K562 (cell line): ENCODE results near the gene ETS1. TPM values are rescaled to one million over a fixed set of nuclear protein-coding genes. Genes with fewer than 3 reads are reported as not detected.

Source experiments
- ATAC-seq: fragments of 200-7000 bp; cut with Tn5 transposase; 3 replicates; pipeline ENCODE4 v1.9.1; 2020; ENCODE audit warnings: moderate library complexity
- BruUV-seq: library from RNA; stranded (reverse); fragments of 400-500 nt; replicated peaks from 2 replicates; lab custom pipeline; 2021; lab: Mats Ljungman, UMichigan
- CTCF ChIA-PET: fragments of 300-600 bp; formaldehyde crosslinking; extraction: SDS; loops from one replicate; lab custom pipeline; 2021; ENCODE audit warnings: low intra/inter-chr PET ratio; lab: Yijun Ruan, JAX
- POLR2A ChIA-PET: fragments of 300-600, 350-650 bp; sonication (Branson Sonifier 250); formaldehyde crosslinking; extraction: SDS; loops from one replicate; lab custom pipeline; 2021; ENCODE audit warnings: antibody characterized with exemption, inconsistent platforms; lab: Yijun Ruan, JAX
- DNase-seq, 4 experiments: peaks; one replicate each; pipeline versions ENCODE4 v3.0.0 to v3.0.0-alpha.2; 2011 to 2018; ENCODE audit warnings: low spot score in 3 of 4, mixed read lengths in 3 of 4; ENCODE audit errors: extremely low read depth in 1 of 4
- FAIRE-seq: peaks from 2 replicates; lab custom pipeline; 2011; peaks lifted over from hg19 to GRCh38; lab: Jason Lieb, UNC
- H2AFZ ChIP-seq: 2 replicates; pipeline ENCODE4 v1.6.0; 2011; ENCODE audit warnings: low read depth, low read length, control low read depth, inconsistent platforms
- H3K27ac ChIP-seq: fragments of 200-600 bp; 3 replicates; pipeline ENCODE4 v1.8.0; 2011; ENCODE audit warnings: low read depth, mild to moderate bottlenecking, control low read depth, inconsistent platforms, low read length, moderate library complexity, mixed read lengths; ENCODE audit errors: extremely low read depth
- H3K27me3 ChIP-seq, 2 experiments: fragments of 300-600 bp in 1 of 2; 2 replicates in 1 of 2; 3 replicates in 1 of 2; pipeline versions ENCODE4 v1.6.0 to v1.8.0; 2011; ENCODE audit warnings: inconsistent platforms in 2 of 2, low read length in 2 of 2, mild to moderate bottlenecking in 1 of 2, mixed read lengths in 1 of 2, moderate library complexity in 1 of 2; ENCODE audit not compliant: control insufficient read depth in 2 of 2, insufficient read depth in 2 of 2
- H3K36me3 ChIP-seq: fragments of 300-600 bp; 3 replicates; pipeline ENCODE4 v1.8.0; 2011; ENCODE audit warnings: mild to moderate bottlenecking, low read length, inconsistent platforms; ENCODE audit not compliant: control insufficient read depth, insufficient read depth
- H3K4me1 ChIP-seq, 2 experiments: fragments of 200-600 bp in 1 of 2; replicated peaks in 1 of 2; 2 replicates in 1 of 2; 3 replicates in 1 of 2; pipeline versions ENCODE4 v1.5.1 to v1.8.0; 2011; ENCODE audit warnings: inconsistent platforms in 2 of 2, low read length in 2 of 2, mild to moderate bottlenecking in 1 of 2, mixed read lengths in 1 of 2, moderate library complexity in 1 of 2; ENCODE audit not compliant: control insufficient read depth in 2 of 2, insufficient read depth in 2 of 2
- H3K4me2 ChIP-seq: 2 replicates; pipeline ENCODE4 v1.6.1; 2011; ENCODE audit warnings: low read length, control low read depth, inconsistent platforms, mixed read lengths; ENCODE audit not compliant: insufficient read depth
- H3K4me3 ChIP-seq: fragments of 200-600 bp; sonication (generic), shearing (Covaris generic); 2 replicates; pipeline ENCODE4 v1.5.1; 2016; ENCODE audit warnings: control low read depth, inconsistent platforms
- H3K79me2 ChIP-seq: fragments of 200-600 bp; 3 replicates; pipeline ENCODE4 v1.8.0; 2011; ENCODE audit warnings: low read length, inconsistent platforms; ENCODE audit not compliant: control insufficient read depth, insufficient read depth
- H3K9ac ChIP-seq, 2 experiments: 2 replicates each; pipeline versions ENCODE4 v1.6.0 to v1.6.1; 2011; ENCODE audit warnings: low read depth in 2 of 2, low read length in 2 of 2, control low read depth in 1 of 2, inconsistent platforms in 1 of 2, mild to moderate bottlenecking in 1 of 2, mixed read lengths in 1 of 2; ENCODE audit not compliant: insufficient read depth in 1 of 2
- H3K9me1 ChIP-seq: one replicate; pipeline ENCODE4 v1.6.0; 2011; ENCODE audit warnings: inconsistent platforms, mild to moderate bottlenecking, low read length, moderate library complexity; ENCODE audit not compliant: control insufficient read depth, insufficient read depth
- H3K9me3 ChIP-seq: replicated peaks from 2 replicates; pipeline ENCODE4 v1.5.1; 2011; ENCODE audit warnings: low read depth, low read length, inconsistent platforms; ENCODE audit not compliant: control insufficient read depth, insufficient read depth
- H4K20me1 ChIP-seq: replicated peaks from 2 replicates; pipeline ENCODE4 v1.6.1; 2011; ENCODE audit warnings: low read length, inconsistent platforms, mixed read lengths; ENCODE audit not compliant: control insufficient read depth, insufficient read depth
- ARID2 ChIP-seq: fragments of 450-650 bp; IDR thresholded peaks from 2 replicates; pipeline ENCODE4 v1.6.1; 2017; ENCODE audit warnings: antibody characterized with exemption, mild to moderate bottlenecking
- CEBPG ChIP-seq, 3 experiments: fragments of 200-800 bp in 1 of 3; sonication (Bioruptor generic) in 1 of 3; sonication (generic) in 1 of 3; formaldehyde crosslinking in 1 of 3; IDR thresholded peaks in 2 of 3; conservative IDR thresholded peaks in 1 of 3; 2 replicates each; pipeline versions ENCODE4 v1.6.1 to v1.8.0; 2016 to 2022; ENCODE audit warnings: missing compliant biosample characterization in 2 of 3, missing genetic modification characterization in 2 of 3, mild to moderate bottlenecking in 1 of 3, missing genetic modification reagents in 1 of 3
- ZFP30 ChIP-seq: fragments of 250-450 bp; sonication (Bioruptor Pico); IDR thresholded peaks from 2 replicates; pipeline ENCODE4 v1.8.0; 2022; ENCODE audit warnings: moderate library complexity, mild to moderate bottlenecking, inconsistent platforms, borderline replicate concordance
- ZNF436 ChIP-seq: fragments of 250-450, 450-650 bp; sonication (Bioruptor Pico); formaldehyde crosslinking; IDR thresholded peaks from 2 replicates; pipeline ENCODE4 v1.7.0; 2020; ENCODE audit warnings: mild to moderate bottlenecking
- ZNF780A ChIP-seq: fragments of 250-450 bp; sonication (Bioruptor Pico); IDR thresholded peaks from 2 replicates; pipeline ENCODE4 v1.5.0; 2021; ENCODE audit warnings: mild to moderate bottlenecking
- WGBS: fragments of 100-300 bp; shearing (Covaris generic); methylation state at CpG from one replicate; pipeline ENCODE4 v1.1.6; 2016; ENCODE audit warnings: low coverage, mixed read lengths; ENCODE audit not compliant: insufficient coverage; ENCODE audit errors: missing lambda C conversion rate; 5-methylcytosine and 5-hydroxymethylcytosine counted together
- in situ Hi-C: fragments of 300-500 bp; cut with MboI; formaldehyde crosslinking; loops from 4 replicates; pipeline ENCODE4 v1.15.0; 2018; ENCODE audit warnings: inconsistent platforms, mixed read lengths
- intact Hi-C: fragments of 100-400 bp; cut with micrococcal nuclease; formaldehyde crosslinking; loops from 2 replicates; pipeline ENCODE4 v1.14.2; 2022
- polyA plus RNA-seq, 8 experiments: library from polyadenylated mRNA; depleted of rRNA in 4 of 8; stranded (reverse) in 5 of 8; unstranded in 3 of 8; fragments of >200 nt; fragmentation: Nextera tagmentation in 2 of 8; fragmentation: Illumina TruSeq in 1 of 8; extraction: Ambion mirVana in 2 of 8; extraction: Trizol in 1 of 8; gene quantifications; 2 replicates each; pipeline versions ENCODE4 v1.2.1 to v1.2.3, GENCODE V29; 2011 to 2014; ENCODE audit warnings: inconsistent platforms in 1 of 8, missing spikeins in 1 of 8
- total RNA-seq, 7 experiments: library from RNA; depleted of rRNA in 6 of 7; stranded (reverse); fragments of >200 nt in 6 of 7; fragmentation: Illumina TruSeq in 2 of 7; extraction: Trizol in 2 of 7; gene quantifications; 2 replicates each; pipeline versions ENCODE4 v1.2.1 to v1.2.3, GENCODE V29; 2011 to 2021; ENCODE audit warnings: low replicate concordance in 1 of 7

The ETS1 gene
- total and polyA plus RNA-seq, 9 of the 15 experiments (the other 6 are each of a cell fraction or from before 2014, with no cell fraction given), result 0.04 to 1.4 (median 0.23) TPM

DNA sequence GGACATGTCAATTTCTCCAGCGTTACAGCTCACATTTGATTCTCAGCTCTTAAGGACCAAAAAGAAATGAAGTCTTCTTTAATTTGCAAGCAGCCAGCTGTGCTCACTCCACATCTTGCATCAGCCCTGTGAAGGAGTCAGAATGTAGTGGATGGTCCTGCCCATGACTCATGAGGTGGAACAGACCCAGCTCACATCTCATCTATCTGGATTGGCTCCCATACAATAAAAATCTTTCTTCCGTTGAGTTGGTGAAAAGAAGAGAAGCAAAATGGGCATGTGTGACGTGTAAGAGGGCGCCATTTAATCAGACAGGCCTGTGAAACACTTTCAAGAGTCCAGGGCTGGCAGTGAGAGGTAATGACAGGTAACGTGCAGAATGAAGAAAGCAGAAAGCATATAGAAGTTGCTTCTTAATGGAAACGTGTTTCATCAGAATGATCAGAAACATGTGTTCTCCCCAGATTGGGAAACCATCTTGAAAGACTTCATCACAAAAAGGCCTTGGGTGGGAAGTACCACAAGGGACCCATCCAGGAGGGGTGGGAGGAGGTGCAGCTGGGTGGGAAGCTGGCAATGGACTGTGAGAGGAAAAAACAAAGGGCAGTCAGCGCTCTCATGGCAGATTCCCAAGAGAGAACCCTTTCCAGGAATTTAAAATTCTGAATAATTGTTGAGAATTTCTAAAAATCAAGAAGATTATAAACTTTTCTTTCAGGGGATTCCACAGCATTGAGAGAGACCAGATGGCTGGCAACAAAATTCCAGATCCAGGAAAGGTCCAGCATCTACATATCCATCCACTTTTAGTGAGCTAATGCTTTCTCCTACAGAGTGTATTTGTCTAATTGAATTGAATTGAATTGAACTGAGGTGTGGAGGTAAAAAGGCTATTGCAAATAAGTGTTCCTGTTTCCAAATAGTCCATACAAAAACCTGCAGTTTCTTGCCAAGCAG is 57.0 kb downstream of the ETS1 start:
- Histone ChIP-seq H3K9me1 (no peaks in the 10 kb centered on the region), H3K27ac (no peak overlapping the region), H3K79me2 (no peaks in the 10 kb centered on the region), H3K9ac (no peak overlapping the region), H3K4me1 (no peaks in the 10 kb centered on the region), H4K20me1 (no peaks in the 10 kb centered on the region), H3K36me3 (no peaks in the 10 kb centered on the region), H3K4me3 (no peak overlapping the region), H3K27me3 (no peaks in the 10 kb centered on the region), H3K4me2 (no peak overlapping the region), H3K9me3 (no peaks in the 10 kb centered on the region), H2AFZ (no peak overlapping the region)
- in situ Hi-C loops, result no loop called here
- TF ChIP-seq ZNF780A (CRISPR knock-in tag) (no peak), ZFP30 (CRISPR knock-in tag) (no peak), ARID2 (no peak), ZNF436 (no peak), CEBPG (CRISPR knock-in tag; IDR thresholded peaks at IDR 0.05) (no peak), CEBPG (tag; conservative IDR thresholded peaks at IDR 0.05 in 1 of 2, IDR thresholded peaks at IDR 0.05 in 1 of 2) (peak in 1 of 2 experiments; percentile 42; a peak in 1 of 4 replicates)
- ChIA-PET POLR2A (interaction anchor here (0.6 kb wide), 1 partner anchor 12 kb away, joined by 3 read pairs; no protein-coding TSS in a partner anchor), CTCF (no interaction called here)
- ATAC-seq (no peak), DNase-seq (no peak), FAIRE-seq (no peak)
- intact Hi-C loops, result no loop called here
- BruUV-seq, result no TSS peak
- WGBS, result 0% methylated on average over 7 of the region's 7 CpGs
